AG09319 (cell line): ENCODE measurements around the gene OSR1.

Experiments used
- DNase-seq: peaks from one replicate; pipeline ENCODE4 v3.0.0-alpha.2; 2010; ENCODE audit warnings: low read depth; ENCODE audit errors: extremely low read depth
- CTCF ChIP-seq: IDR thresholded peaks from 2 replicates; pipeline ENCODE4 v1.5.1; 2011; ENCODE audit warnings: low read depth, mild to moderate bottlenecking, inconsistent platforms, low read length, moderate library complexity

The OSR1 gene

GRCh38 chr2:19362755-19363473 is 4.5 kb upstream of the OSR1 start:
- TF ChIP-seq CTCF: peak; percentile 85
- peak; percentile 76 for DNase-seq

GRCh38 chr2:19362094-19362754 is 3.8 kb upstream of the OSR1 start:
- TF ChIP-seq CTCF: no peak
- no peak for DNase-seq

- no peak for DNase-seq
- no peak for TF ChIP-seq CTCF
These were observed 3.0 kb upstream of the OSR1 start for GRCh38 chr2:19361325-19361990.

- no peak for DNase-seq
- TF ChIP-seq CTCF: no peak
These were observed 2.5 kb upstream of the OSR1 start for GRCh38 chr2:19360966-19361321.

- TF ChIP-seq CTCF: no peak
These were observed 2.0 kb upstream of the OSR1 start for GRCh38 chr2:19360266-19360965.

GRCh38 chr2:19359456-19359855 is 1.0 kb upstream of the OSR1 start:
- no peak for DNase-seq
- TF ChIP-seq CTCF: no peak

More at GRCh38 chr2:19360266-19360965, 2.0 kb upstream of the OSR1 start:
- DNase-seq: no peak

GRCh38 chr2:19359021-19359357 is 566 bp upstream of the OSR1 start:
- DNase-seq: no peak
- no peak for TF ChIP-seq CTCF
